DND-41 (cell line): Measurements from ENCODE around the gene ZC2HC1B.

Source experiments
- CTCF ChIP-seq: IDR thresholded peaks from 2 replicates; pipeline ENCODE4 v1.5.1; 2012; ENCODE audit warnings: borderline replicate concordance, low read length, moderate library complexity, mild to moderate bottlenecking; ENCODE audit not compliant: poor library complexity, severe bottlenecking; ENCODE audit errors: extremely low read depth
- EZH2 ChIP-seq: IDR thresholded peaks from 3 replicates; pipeline ENCODE4 v1.6.1; 2012; ENCODE audit warnings: borderline replicate concordance, low read depth, mild to moderate bottlenecking, moderate library complexity, low read length, inconsistent platforms; ENCODE audit not compliant: severe bottlenecking

DNA sequence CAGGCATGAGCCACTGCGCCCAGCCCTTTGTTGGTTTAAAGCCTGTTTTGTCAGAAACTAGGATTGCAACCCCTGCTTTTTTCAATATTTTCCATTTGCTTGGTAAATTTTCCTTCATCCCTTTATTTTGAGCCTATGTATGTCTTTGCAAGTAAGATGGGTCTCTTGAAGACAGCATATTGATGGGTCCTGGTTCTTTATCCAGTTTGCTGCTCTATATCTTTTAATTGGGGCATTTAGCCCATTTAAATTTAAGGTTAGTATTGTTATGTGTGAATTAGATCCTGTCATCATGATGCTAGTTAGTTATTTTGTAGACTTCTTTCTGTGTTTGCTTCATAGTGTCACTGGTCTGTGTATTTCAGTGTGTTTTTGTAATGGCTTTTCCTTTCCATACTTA, 46.8 kb downstream of the ZC2HC1B start:
- TF ChIP-seq EZH2: no peak
- TF ChIP-seq CTCF: no peak
